ENCODE data around the gene ZFC3H1. TPM values are rescaled to one million over a fixed set of nuclear protein-coding genes. Genes with fewer than 3 reads are reported as not detected.

The ZFC3H1 gene
- total RNA-seq, 6 experiments from 2014 or later, result 23.4 to 32.5 (median 30.5) TPM

DNA sequence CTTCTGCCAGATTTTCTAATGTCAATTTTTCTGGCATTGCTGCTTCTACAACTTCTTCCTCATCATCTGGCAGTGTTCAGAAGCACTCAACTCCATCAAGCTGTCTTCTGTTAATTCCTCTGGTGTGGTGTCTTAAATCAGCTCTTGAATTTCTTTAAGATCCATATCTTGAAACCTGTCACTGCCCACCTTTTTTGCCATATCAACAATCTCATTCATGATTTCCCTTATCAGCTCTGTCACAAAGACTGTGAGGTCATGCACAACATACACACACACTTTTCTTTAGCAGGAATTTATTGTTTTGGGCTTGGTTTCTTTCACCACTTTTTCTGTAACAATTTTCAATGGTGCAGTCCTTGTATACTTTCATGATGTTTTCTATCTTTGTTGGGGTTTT, 7.7 kb upstream of the ZFC3H1 start:
- Mint-ChIP-seq H3K36me3 (ENCODE audit: low read depth) (peaks cover 5% of the 10 kb centered on the region; the same call in 1 of the 2 replicates), H3K4me3 (no peak overlapping the region), H3K9me3 (no peaks in the 10 kb centered on the region), H3K27me3 (ENCODE audit: insufficient read depth) (no peaks in the 10 kb centered on the region), H3K4me1 (ENCODE audit: low read depth) (peaks cover 7% of the 10 kb centered on the region), H3K27ac (no peak overlapping the region)
- TF ChIP-seq, protein P1, sequence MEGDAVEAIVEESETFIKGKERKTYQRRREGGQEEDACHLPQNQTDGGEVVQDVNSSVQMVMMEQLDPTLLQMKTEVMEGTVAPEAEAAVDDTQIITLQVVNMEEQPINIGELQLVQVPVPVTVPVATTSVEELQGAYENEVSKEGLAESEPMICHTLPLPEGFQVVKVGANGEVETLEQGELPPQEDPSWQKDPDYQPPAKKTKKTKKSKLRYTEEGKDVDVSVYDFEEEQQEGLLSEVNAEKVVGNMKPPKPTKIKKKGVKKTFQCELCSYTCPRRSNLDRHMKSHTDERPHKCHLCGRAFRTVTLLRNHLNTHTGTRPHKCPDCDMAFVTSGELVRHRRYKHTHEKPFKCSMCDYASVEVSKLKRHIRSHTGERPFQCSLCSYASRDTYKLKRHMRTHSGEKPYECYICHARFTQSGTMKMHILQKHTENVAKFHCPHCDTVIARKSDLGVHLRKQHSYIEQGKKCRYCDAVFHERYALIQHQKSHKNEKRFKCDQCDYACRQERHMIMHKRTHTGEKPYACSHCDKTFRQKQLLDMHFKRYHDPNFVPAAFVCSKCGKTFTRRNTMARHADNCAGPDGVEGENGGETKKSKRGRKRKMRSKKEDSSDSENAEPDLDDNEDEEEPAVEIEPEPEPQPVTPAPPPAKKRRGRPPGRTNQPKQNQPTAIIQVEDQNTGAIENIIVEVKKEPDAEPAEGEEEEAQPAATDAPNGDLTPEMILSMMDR (IDR thresholded peaks at IDR 0.05), result no peak
- no peak for DNase-seq

- Mint-ChIP-seq H3K27me3 (ENCODE audit: insufficient read depth) (peaks cover 2% of the 10 kb centered on the region), H3K27ac (no peak overlapping the region), H3K9me3 (peaks cover 4% of the 10 kb centered on the region; the same call in 1 of the 2 replicates), H3K4me1 (ENCODE audit: low read depth) (peaks cover 27% of the 10 kb centered on the region), H3K4me3 (no peak overlapping the region), H3K36me3 (ENCODE audit: low read depth) (peaks cover 28% of the 10 kb centered on the region)
- DNase-seq, result no peak
- TF ChIP-seq, protein P1 (IDR thresholded peaks at IDR 0.05), result no peak
Measured at GRCh38 chr12:71666259-71666658, 2.6 kb upstream of the ZFC3H1 start.

GRCh38 chr12:71665090-71665463, 1.4 kb upstream of the ZFC3H1 start:
- TF ChIP-seq, protein P1 (IDR thresholded peaks at IDR 0.05), result no peak
- peaks cover 4% of the 10 kb centered on the region; the same call in 1 of the 2 replicates for H3K9me3 Mint-ChIP-seq
- peak overlapping the region; percentile 97 for H3K4me3 Mint-ChIP-seq
- peaks cover 31% of the 10 kb centered on the region for H3K4me1 Mint-ChIP-seq (ENCODE audit: low read depth)
- peak overlapping the region; percentile 100 for H3K27ac Mint-ChIP-seq
- DNase-seq, result no peak
- peaks cover 28% of the 10 kb centered on the region for H3K36me3 Mint-ChIP-seq (ENCODE audit: low read depth)
- H3K27me3 Mint-ChIP-seq (ENCODE audit: insufficient read depth), result peaks cover 2% of the 10 kb centered on the region

DNA sequence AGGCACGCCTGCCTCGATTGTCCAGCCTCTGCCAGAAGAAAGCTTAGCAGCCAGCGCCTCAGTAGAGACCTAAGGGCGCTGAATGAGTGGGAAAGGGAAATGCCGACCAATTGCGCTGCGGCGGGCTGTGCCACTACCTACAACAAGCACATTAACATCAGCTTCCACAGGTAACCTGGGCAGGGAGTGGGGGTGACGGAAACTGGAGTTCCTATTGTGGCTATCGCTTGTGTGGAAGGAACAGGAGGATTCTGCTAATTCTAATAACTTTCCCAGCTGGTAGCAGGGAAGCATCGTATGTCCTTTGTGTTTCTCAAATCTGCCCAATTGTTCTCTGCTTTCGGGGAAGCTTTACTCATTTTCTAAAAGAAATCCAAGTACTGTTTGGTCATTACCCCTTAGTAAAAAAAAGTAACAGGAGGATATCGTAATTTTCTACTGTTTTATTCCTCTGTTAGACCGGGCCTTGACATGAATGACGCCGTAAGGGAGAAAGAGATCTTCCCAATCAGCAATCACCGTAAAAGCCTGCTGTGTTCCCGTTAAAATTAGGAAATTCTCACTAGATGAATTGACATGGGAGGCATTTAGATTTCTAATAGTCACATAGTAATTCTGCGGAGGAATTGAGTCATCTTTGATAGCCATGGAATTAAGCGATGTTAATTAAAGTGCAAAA, 902 bp upstream of the ZFC3H1 start:
- no peak for DNase-seq
- Mint-ChIP-seq H3K36me3 (ENCODE audit: low read depth) (peaks cover 31% of the 10 kb centered on the region), H3K9me3 (peaks cover 4% of the 10 kb centered on the region; the same call in 1 of the 2 replicates), H3K4me3 (peak overlapping the region; percentile 97), H3K27me3 (ENCODE audit: insufficient read depth) (peaks cover 2% of the 10 kb centered on the region), H3K4me1 (ENCODE audit: low read depth) (peaks cover 34% of the 10 kb centered on the region), H3K27ac (peak overlapping the region; percentile 100)
- TF ChIP-seq, protein P1 (IDR thresholded peaks at IDR 0.05), result no peak

DNA sequence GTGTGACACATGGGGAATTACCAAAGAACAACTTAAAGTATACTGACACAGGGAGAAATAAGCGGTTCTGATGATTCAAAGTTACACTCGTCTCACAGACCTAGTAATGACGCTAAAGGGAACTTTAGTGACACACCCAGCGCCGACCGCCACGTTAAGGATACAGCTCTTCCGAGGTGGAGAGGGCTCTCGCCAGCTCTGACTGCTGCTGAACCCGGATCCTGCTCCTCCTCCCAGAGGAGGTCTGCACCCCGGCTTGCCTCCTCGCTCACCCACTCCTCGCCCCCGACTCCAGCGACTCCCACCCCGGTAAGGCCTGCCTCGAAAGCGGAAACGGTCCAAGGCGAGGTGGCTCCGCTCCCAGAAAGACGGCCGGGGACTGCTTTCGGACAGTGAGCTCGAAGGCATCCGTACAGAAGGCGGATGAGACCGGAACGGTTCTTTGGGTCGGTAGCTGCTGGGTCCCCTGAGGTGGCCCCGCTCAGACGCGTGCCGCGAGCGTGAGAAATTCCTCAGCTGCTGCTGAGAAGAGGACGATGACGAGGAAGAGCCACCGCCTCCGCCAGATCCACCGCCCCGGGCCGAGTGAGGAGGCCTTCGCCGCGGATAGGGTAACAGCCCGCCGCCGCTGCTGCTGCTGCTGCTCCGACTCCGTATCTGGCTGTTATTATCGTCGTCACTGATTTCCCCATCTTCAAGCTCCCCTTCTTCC, 643 bp downstream of the ZFC3H1 start:
- H3K27ac Mint-ChIP-seq, result peak overlapping the region; percentile 100
- peak; percentile 50 for DNase-seq
- peaks cover 2% of the 10 kb centered on the region for H3K27me3 Mint-ChIP-seq (ENCODE audit: insufficient read depth)
- peaks cover 43% of the 10 kb centered on the region for H3K36me3 Mint-ChIP-seq (ENCODE audit: low read depth)
- TF ChIP-seq, protein P1 (IDR thresholded peaks at IDR 0.05), result no peak
- peaks cover 4% of the 10 kb centered on the region; the same call in 1 of the 2 replicates for H3K9me3 Mint-ChIP-seq
- H3K4me1 Mint-ChIP-seq (ENCODE audit: low read depth), result peaks cover 44% of the 10 kb centered on the region
- H3K4me3 Mint-ChIP-seq, result peak overlapping the region; percentile 97

All from HFFc6 (cell line).